ENCODE data around the gene NATD1. TPM values are rescaled to one million over a fixed set of nuclear protein-coding genes. Genes with fewer than 3 reads are reported as not detected.

NATD1 gene
- total and polyA plus RNA-seq, 5 donors = 8.1 to 15.7 (median 11.4) TPM

GRCh38 chr17:21272250-21272649, 19.0 kb upstream of the NATD1 start:
- ATAC-seq = no peak
- intact Hi-C loops (cut with DNase I) = no loop called here
- WGBS = 84% methylated on average over 3 of the region's 3 CpGs
- no peak overlapping the region for H3K4me3 ChIP-seq (ENCODE audit: low read length)
- no peaks in the 10 kb centered on the region for H3K27me3 ChIP-seq (ENCODE audit: control insufficient read depth, insufficient read depth)
- H3K9me3 ChIP-seq (ENCODE audit: control insufficient read depth, low read length) = no peaks in the 10 kb centered on the region
- H3K4me1 ChIP-seq (ENCODE audit: control insufficient read depth, insufficient read depth, low read length) = no peaks in the 10 kb centered on the region
- no peak for DNase-seq
- no peak overlapping the region for H3K27ac ChIP-seq (ENCODE audit: low read length)

DNA sequence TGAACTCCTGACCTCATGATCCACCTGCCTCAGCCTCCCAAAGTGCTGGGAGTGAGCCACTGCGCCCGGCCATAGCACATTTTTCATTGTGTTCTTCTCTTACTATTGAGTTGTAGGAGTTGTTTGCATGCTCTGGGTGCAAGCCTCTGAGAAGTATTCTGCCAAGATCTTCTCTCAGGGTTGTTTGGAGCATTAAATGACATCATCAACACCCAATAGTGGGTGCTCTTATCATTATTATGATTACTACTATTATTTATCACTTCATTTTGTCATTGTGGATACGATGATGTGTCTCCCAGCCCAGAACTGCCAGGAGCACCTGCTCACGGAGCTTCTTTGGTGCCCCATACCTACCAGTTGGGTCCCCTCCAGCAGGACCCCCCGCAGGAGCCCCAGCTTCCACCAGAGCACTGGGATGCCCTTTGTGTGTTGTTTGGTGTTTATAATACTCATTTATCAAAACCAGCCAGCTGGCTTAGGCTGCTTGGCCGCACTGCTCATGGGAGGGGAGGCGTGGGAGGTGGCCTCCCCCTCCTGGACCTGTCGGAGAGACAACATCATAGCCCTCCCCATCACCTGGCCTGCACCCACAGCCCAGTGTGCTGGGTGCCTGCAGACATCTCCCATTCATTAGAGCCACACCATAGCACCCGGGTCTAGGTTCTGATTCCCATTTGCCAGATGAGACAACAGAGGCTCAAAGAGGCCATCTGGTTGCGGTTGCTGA, 18.4 kb upstream of the NATD1 start:
- no peak overlapping the region for H3K4me3 ChIP-seq (ENCODE audit: low read length)
- H3K4me1 ChIP-seq (ENCODE audit: control insufficient read depth, insufficient read depth, low read length) = no peaks in the 10 kb centered on the region
- H3K27me3 ChIP-seq (ENCODE audit: control insufficient read depth, insufficient read depth) = no peaks in the 10 kb centered on the region
- H3K9me3 ChIP-seq (ENCODE audit: control insufficient read depth, low read length) = no peaks in the 10 kb centered on the region
- intact Hi-C loops (cut with DNase I) = no loop called here
- no peak overlapping the region for H3K27ac ChIP-seq (ENCODE audit: low read length)
- WGBS = 89% methylated on average over 10 of the region's 10 CpGs
- DNase-seq (no peak), ATAC-seq (no peak)

- Histone ChIP-seq H3K4me3 (ENCODE audit: low read length) (no peak overlapping the region), H3K27ac (ENCODE audit: low read length) (no peak overlapping the region), H3K4me1 (ENCODE audit: control insufficient read depth, insufficient read depth, low read length) (no peaks in the 10 kb centered on the region), H3K27me3 (ENCODE audit: control insufficient read depth, insufficient read depth) (no peaks in the 10 kb centered on the region), H3K9me3 (ENCODE audit: control insufficient read depth, low read length) (no peaks in the 10 kb centered on the region)
- DNase-seq (no peak), ATAC-seq (no peak)
- WGBS = 47% methylated on average over 8 of the region's 8 CpGs
- intact Hi-C loops (cut with DNase I) = no loop called here
Observed at GRCh38 chr17:21269394-21269793, 16.2 kb upstream of the NATD1 start.

- DNase-seq = no peak
- WGBS = 73% methylated on average over 7 of the region's 7 CpGs
Observed at GRCh38 chr17:21268596-21269188, 15.5 kb upstream of the NATD1 start.

GRCh38 chr17:21263376-21263775, 10.2 kb upstream of the NATD1 start:
- 65% methylated on average over 6 of the region's 6 CpGs for WGBS
- ATAC-seq = no peak
- intact Hi-C loops (cut with DNase I) = no loop called here
- Histone ChIP-seq H3K4me3 (ENCODE audit: low read length) (no peak overlapping the region), H3K27ac (ENCODE audit: low read length) (no peak overlapping the region), H3K9me3 (ENCODE audit: control insufficient read depth, low read length) (no peaks in the 10 kb centered on the region), H3K4me1 (ENCODE audit: control insufficient read depth, insufficient read depth, low read length) (no peaks in the 10 kb centered on the region), H3K27me3 (ENCODE audit: control insufficient read depth, insufficient read depth) (no peaks in the 10 kb centered on the region)
- DNase-seq = no peak

More at GRCh38 chr17:21268596-21269188, 15.5 kb upstream of the NATD1 start:
- Histone ChIP-seq H3K27me3 (ENCODE audit: control insufficient read depth, insufficient read depth) (no peaks in the 10 kb centered on the region), H3K4me3 (ENCODE audit: low read length) (no peak overlapping the region), H3K4me1 (ENCODE audit: control insufficient read depth, insufficient read depth, low read length) (no peaks in the 10 kb centered on the region), H3K27ac (ENCODE audit: low read length) (no peak overlapping the region), H3K9me3 (ENCODE audit: control insufficient read depth, low read length) (no peaks in the 10 kb centered on the region)
- no peak for ATAC-seq
- intact Hi-C loops (cut with DNase I) = no loop called here

DNA sequence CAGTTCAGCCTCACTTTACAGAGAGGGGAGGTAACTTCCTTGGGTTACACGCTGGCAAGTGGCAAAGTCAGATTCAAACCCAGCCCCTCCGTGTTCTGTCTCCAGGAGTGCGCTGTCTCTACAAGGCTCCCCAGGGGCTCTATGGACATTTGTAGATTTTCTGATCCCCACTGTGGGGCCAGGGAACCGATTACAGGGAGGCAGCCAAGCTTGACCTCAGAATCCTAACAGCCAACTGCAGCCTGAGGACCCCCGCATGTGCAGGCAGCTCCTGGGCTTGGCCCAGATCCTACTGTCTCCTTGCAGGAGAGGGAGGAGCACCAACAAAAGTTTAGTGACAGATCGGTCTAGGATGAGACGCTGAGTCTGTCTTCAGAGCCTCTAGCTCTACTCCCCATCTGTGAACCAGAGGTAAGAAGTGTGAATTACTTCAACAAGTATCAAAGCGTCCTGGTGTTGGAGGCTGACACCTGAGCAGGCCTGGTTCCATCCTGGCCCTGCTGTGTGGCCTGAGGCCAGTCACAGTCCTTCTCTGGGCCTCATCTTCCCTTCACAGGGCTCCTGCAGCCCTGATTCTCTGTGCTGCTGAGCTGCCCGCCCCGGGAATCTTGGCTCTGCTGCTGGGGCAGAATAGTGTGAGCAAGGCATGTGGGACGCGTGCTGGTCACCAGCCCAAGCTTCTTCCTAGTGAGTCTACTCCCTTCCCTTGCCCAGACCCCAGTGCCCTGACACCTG, 9.2 kb upstream of the NATD1 start:
- intact Hi-C loops (cut with DNase I) = no loop called here
- 76% methylated on average over 12 of the region's 12 CpGs for WGBS
- no peak overlapping the region for H3K4me3 ChIP-seq (ENCODE audit: low read length)
- ATAC-seq (peak in 1 of 2 donors; percentile 18), DNase-seq (no peak)
- no peak overlapping the region for H3K27ac ChIP-seq (ENCODE audit: low read length)
- H3K27me3 ChIP-seq (ENCODE audit: control insufficient read depth, insufficient read depth) = no peaks in the 10 kb centered on the region
- H3K9me3 ChIP-seq (ENCODE audit: control insufficient read depth, low read length) = no peaks in the 10 kb centered on the region
- no peaks in the 10 kb centered on the region for H3K4me1 ChIP-seq (ENCODE audit: control insufficient read depth, insufficient read depth, low read length)

DNA sequence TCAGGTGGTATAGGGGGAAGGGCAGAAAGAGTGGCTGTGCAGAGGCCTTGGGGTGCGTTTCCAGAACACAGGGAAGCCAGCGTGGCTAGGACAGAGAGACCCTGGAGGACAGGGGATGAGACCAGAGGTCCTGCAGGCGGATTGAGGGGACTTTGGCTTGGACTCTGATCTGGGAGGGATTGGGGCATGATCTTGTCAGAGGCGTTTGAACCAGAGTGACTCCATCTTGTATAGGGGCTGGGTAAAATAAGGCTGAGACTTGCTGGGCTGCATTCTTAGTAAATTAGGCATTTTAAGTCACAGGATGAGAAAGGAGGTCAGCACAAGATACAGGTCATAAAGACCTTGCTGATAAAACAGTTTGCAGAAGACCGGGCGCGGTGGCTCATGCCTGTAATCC, 5.4 kb upstream of the NATD1 start:
- 91% methylated on average over 7 of the region's 7 CpGs for WGBS
- Histone ChIP-seq H3K27me3 (ENCODE audit: control insufficient read depth, insufficient read depth) (no peaks in the 10 kb centered on the region), H3K9me3 (ENCODE audit: control insufficient read depth, low read length) (no peaks in the 10 kb centered on the region), H3K4me3 (ENCODE audit: low read length) (no peak overlapping the region), H3K4me1 (ENCODE audit: control insufficient read depth, insufficient read depth, low read length) (no peaks in the 10 kb centered on the region), H3K27ac (ENCODE audit: low read length) (no peak overlapping the region)
- no peak for DNase-seq
- ATAC-seq = no peak
- intact Hi-C loops (cut with DNase I) = loop anchor here in 2 of 4 donors (10.0 kb wide), 1 partner anchor 134 kb away; the partner anchor contains the start of gene DHRS7B (in 2 of the 2)

- H3K27me3 ChIP-seq (ENCODE audit: control insufficient read depth, insufficient read depth) = no peaks in the 10 kb centered on the region
- no peaks in the 10 kb centered on the region for H3K9me3 ChIP-seq (ENCODE audit: control insufficient read depth, low read length)
- DNase-seq (peak in 1 of 3 donors; percentile 44), ATAC-seq (no peak)
- H3K4me3 ChIP-seq (ENCODE audit: low read length) = peak overlapping the region; percentile 89
- H3K4me1 ChIP-seq (ENCODE audit: control insufficient read depth, insufficient read depth, low read length) = peaks cover 3% of the 10 kb centered on the region
- WGBS = 40% methylated on average over 15 of the region's 15 CpGs
- intact Hi-C loops (cut with DNase I) = loop anchor here in 2 of 4 donors (10.0 kb wide), 1 partner anchor 129 kb away; the partner anchor contains the start of gene DHRS7B (in 2 of the 2)
- peak overlapping the region; percentile 80 for H3K27ac ChIP-seq (ENCODE audit: low read length)
Observed at GRCh38 chr17:21253646-21254441, 634 bp upstream of the NATD1 start.

DNA sequence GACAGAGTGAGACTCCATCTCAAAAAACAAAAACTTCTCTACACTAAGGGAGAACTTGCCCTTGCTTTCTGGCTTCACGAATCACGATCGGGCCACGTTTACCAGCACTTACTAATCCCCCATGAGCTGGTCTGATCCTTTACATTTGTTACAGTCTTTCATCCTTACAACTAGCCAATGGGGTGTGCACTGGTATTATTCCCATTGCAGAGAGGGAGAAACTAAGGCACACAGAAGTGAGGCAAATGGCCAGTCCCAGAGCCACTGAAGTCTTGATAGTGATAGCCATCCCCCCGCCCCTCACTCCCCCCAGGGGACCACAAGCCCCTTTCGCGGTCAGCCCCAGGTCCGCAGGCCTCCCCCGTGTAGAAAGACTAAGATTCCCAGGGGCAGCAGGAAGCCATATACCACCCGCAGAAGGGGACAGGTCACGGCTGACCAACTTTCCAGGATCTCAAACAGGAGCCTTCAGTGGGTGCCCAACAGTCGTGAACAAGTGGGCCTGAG, 868 bp downstream of the NATD1 start:
- no peaks in the 10 kb centered on the region for H3K27me3 ChIP-seq (ENCODE audit: control insufficient read depth, insufficient read depth)
- peak overlapping the region; percentile 37 for H3K27ac ChIP-seq (ENCODE audit: low read length)
- ATAC-seq (no peak), DNase-seq (peak in 1 of 3 donors; percentile 58)
- H3K4me3 ChIP-seq (ENCODE audit: low read length) = peak overlapping the region; percentile 89
- H3K4me1 ChIP-seq (ENCODE audit: control insufficient read depth, insufficient read depth, low read length) = peaks cover 3% of the 10 kb centered on the region
- WGBS = 15% methylated on average over 12 of the region's 12 CpGs
- intact Hi-C loops (cut with DNase I) = loop anchor here in 2 of 4 donors (10.0 kb wide), 1 partner anchor 128 kb away; the partner anchor contains the start of gene DHRS7B (in 2 of the 2)
- no peaks in the 10 kb centered on the region for H3K9me3 ChIP-seq (ENCODE audit: control insufficient read depth, low read length)

GRCh38 chr17:21251337-21252010, 1.7 kb downstream of the NATD1 start:
- ATAC-seq (no peak), DNase-seq (peak in 1 of 3 donors; percentile 52)
- H3K27me3 ChIP-seq (ENCODE audit: control insufficient read depth, insufficient read depth) = no peaks in the 10 kb centered on the region
- 73% methylated on average over 15 of the region's 15 CpGs for WGBS
- intact Hi-C loops (cut with DNase I) = loop anchor here in 2 of 4 donors (10.0 kb wide), 1 partner anchor 127 kb away; the partner anchor contains the start of gene DHRS7B (in 2 of the 2)
- H3K4me1 ChIP-seq (ENCODE audit: control insufficient read depth, insufficient read depth, low read length) = peaks cover 3% of the 10 kb centered on the region
- no peak overlapping the region for H3K4me3 ChIP-seq (ENCODE audit: low read length)
- H3K9me3 ChIP-seq (ENCODE audit: control insufficient read depth, low read length) = no peaks in the 10 kb centered on the region
- H3K27ac ChIP-seq (ENCODE audit: low read length) = no peak overlapping the region
